CD4-positive, alpha-beta memory T cell (primary cell): ENCODE data around the gene CHRNE. TPM values are rescaled to one million over a fixed set of nuclear protein-coding genes. Genes with fewer than 3 reads are reported as not detected.

Source experiments
- CTCF ChIA-PET: fragments of 350-600 bp; sonication (Branson Sonifier 250); formaldehyde crosslinking; loops from one replicate; lab custom pipeline; 2021; ENCODE audit warnings: inconsistent platforms; ENCODE audit not compliant: partially characterized antibody; lab: Charles Lee
- POLR2A ChIA-PET: fragments of 350-600 bp; sonication (Branson Sonifier 250); formaldehyde crosslinking; loops from one replicate; lab custom pipeline; 2021; ENCODE audit not compliant: partially characterized antibody; lab: Charles Lee
- DNase-seq, 5 donors: peaks; one replicate each; pipeline versions ENCODE4 v3.0.0 to v3.0.0-alpha.2; 2020 to 2022; ENCODE audit warnings: mixed read lengths in 1 of 5
- H3K27ac ChIP-seq: one replicate; pipeline ENCODE4 v1.7.0; 2013; ENCODE audit warnings: low read depth, low read length
- H3K27me3 ChIP-seq: 2 replicates; pipeline ENCODE4 v1.7.0; 2013; ENCODE audit warnings: mild to moderate bottlenecking, low read length, moderate library complexity; ENCODE audit not compliant: insufficient read depth
- H3K36me3 ChIP-seq: 2 replicates; pipeline ENCODE4 v1.7.0; 2013; ENCODE audit warnings: mild to moderate bottlenecking, low read length, moderate library complexity; ENCODE audit not compliant: insufficient read depth
- H3K4me1 ChIP-seq: 2 replicates; pipeline ENCODE4 v1.7.0; 2013; ENCODE audit warnings: mild to moderate bottlenecking, low read length, moderate library complexity; ENCODE audit not compliant: insufficient read depth
- H3K4me3 ChIP-seq, 2 donors: one replicate each; pipeline ENCODE4 v1.7.0; 2013; ENCODE audit warnings: low read length in 2 of 2, mild to moderate bottlenecking in 1 of 2
- H3K9me3 ChIP-seq, 2 donors: one replicate each; pipeline ENCODE4 v1.7.0; 2013; ENCODE audit warnings: low read length in 2 of 2, control low read depth in 1 of 2; ENCODE audit not compliant: control insufficient read depth in 1 of 2
- H3K27ac Mint-ChIP-seq, 7 donors: one replicate each; pipeline ENCODE4 v1.8.0; 2020 to 2021; ENCODE audit warnings: mixed read lengths in 7 of 7, mild to moderate bottlenecking in 6 of 7, inconsistent platforms in 3 of 7, moderate library complexity in 3 of 7
- H3K27me3 Mint-ChIP-seq, 2 donors: one replicate each; pipeline ENCODE4 v1.8.0; 2020 to 2021; ENCODE audit warnings: mixed read lengths in 2 of 2
- H3K36me3 Mint-ChIP-seq, 2 donors: one replicate each; pipeline ENCODE4 v1.8.0; 2020 to 2021; ENCODE audit warnings: mixed read lengths in 2 of 2, inconsistent platforms in 1 of 2, mild to moderate bottlenecking in 1 of 2
- H3K4me1 Mint-ChIP-seq, 4 donors: one replicate each; pipeline ENCODE4 v1.8.0; 2020 to 2021; ENCODE audit warnings: mixed read lengths in 4 of 4, mild to moderate bottlenecking in 1 of 4
- H3K4me3 Mint-ChIP-seq, 8 donors: one replicate each; pipeline ENCODE4 v1.8.0; 2020 to 2021; ENCODE audit warnings: mixed read lengths in 8 of 8, mild to moderate bottlenecking in 7 of 8, moderate library complexity in 6 of 8, inconsistent platforms in 3 of 8
- H3K9me3 Mint-ChIP-seq, 8 donors: one replicate each; pipeline ENCODE4 v1.8.0; 2020 to 2021; ENCODE audit warnings: mixed read lengths in 8 of 8, mild to moderate bottlenecking in 5 of 8, inconsistent platforms in 3 of 8, moderate library complexity in 1 of 8
- intact Hi-C: fragments of 100-400 bp; cut with micrococcal nuclease; formaldehyde crosslinking; loops from one replicate; pipeline ENCODE4 v1.15.1; 2023
- polyA plus RNA-seq, 2 donors: library from polyadenylated mRNA; unstranded; fragments of 300-500 nt; fragmentation: Illumina TruSeq; gene quantifications; one replicate each; pipeline ENCODE4 v1.2.3, GENCODE V29; 2021
- total RNA-seq, 2 experiments: library from RNA; stranded (reverse); gene quantifications; one replicate each; pipeline ENCODE4 v1.2.3, GENCODE V29; 2021

The CHRNE gene
- total and polyA plus RNA-seq, 4 experiments from 2014 or later: 0.08 to 1.3 (median 0.42) TPM

- Mint-ChIP-seq H3K4me3 (peak overlapping the region in 6 of 8 donors; percentile 41 to 96 (median 60)), H3K27me3 (no peaks in the 10 kb centered on the region), H3K4me1 (peaks cover 37 to 63% (median 48%) of the 10 kb centered on the region in 4 donors), H3K36me3 (peaks cover 18 to 32% of the 10 kb centered on the region in 2 donors), H3K27ac (no peak overlapping the region), H3K9me3 (peaks cover 0 to 4% (median 0%) of the 10 kb centered on the region in 8 donors)
- Histone ChIP-seq H3K4me3 (no peak overlapping the region), H3K9me3 (no peaks in the 10 kb centered on the region), H3K27ac (no peak overlapping the region), H3K36me3 (peaks cover 16% of the 10 kb centered on the region), H3K27me3 (no peaks in the 10 kb centered on the region), H3K4me1 (peaks cover 42% of the 10 kb centered on the region)
- no peak for DNase-seq
- CTCF ChIA-PET: no interaction called here
- POLR2A ChIA-PET: interaction anchor here (1.0 to 25.3 kb wide), 3 partner anchors 12 to 59 kb away, joined by 3 to 973 read pairs (median 215); partner anchors contain the start of genes ENO3, INCA1, PFN1 and SPAG7
- intact Hi-C loops: no loop called here
Measured at GRCh38 chr17:4937553-4937952, 34.7 kb upstream of the CHRNE start.

- no peak for DNase-seq
- CTCF ChIA-PET: no interaction called here
- no peaks in the 10 kb centered on the region for H3K27me3 ChIP-seq
- peaks cover 31% of the 10 kb centered on the region for H3K4me1 ChIP-seq
- H3K27ac Mint-ChIP-seq: peak overlapping the region in 3 of 7 donors; percentile 59 to 81 (median 74)
- peaks cover 27 to 55% (median 37%) of the 10 kb centered on the region in 4 donors for H3K4me1 Mint-ChIP-seq
- no peak overlapping the region for H3K4me3 ChIP-seq
- intact Hi-C loops: no loop called here
- H3K9me3 ChIP-seq: no peaks in the 10 kb centered on the region
- POLR2A ChIA-PET: interaction anchor here (1.1 to 25.3 kb wide), 4 partner anchors 9 to 32 kb away, joined by 3 to 973 read pairs (median 110); partner anchors contain the start of genes ENO3, PFN1 and SPAG7
- peaks cover 13% of the 10 kb centered on the region for H3K36me3 ChIP-seq
- H3K4me3 Mint-ChIP-seq: peak overlapping the region in 1 of 8 donors; percentile 1
- peaks cover 8 to 24% of the 10 kb centered on the region in 2 donors for H3K36me3 Mint-ChIP-seq
- peaks cover 0 to 4% (median 0%) of the 10 kb centered on the region in 8 donors for H3K9me3 Mint-ChIP-seq
- H3K27me3 Mint-ChIP-seq: no peaks in the 10 kb centered on the region
- no peak overlapping the region for H3K27ac ChIP-seq
Measured at GRCh38 chr17:4936436-4936835, 33.5 kb upstream of the CHRNE start.

- H3K4me1 ChIP-seq: peaks cover 27% of the 10 kb centered on the region
- Mint-ChIP-seq H3K4me3 (no peak overlapping the region), H3K27ac (no peak overlapping the region), H3K4me1 (peaks cover 24 to 55% (median 33%) of the 10 kb centered on the region in 4 donors), H3K27me3 (no peaks in the 10 kb centered on the region), H3K36me3 (peaks cover 7 to 24% of the 10 kb centered on the region in 2 donors), H3K9me3 (peaks cover 0 to 4% (median 0%) of the 10 kb centered on the region in 8 donors)
- no peak for DNase-seq
- intact Hi-C loops: no loop called here
- H3K27ac ChIP-seq: no peak overlapping the region
- POLR2A ChIA-PET: interaction anchor here (0.6 to 25.3 kb wide), 4 partner anchors 9 to 32 kb away, joined by 3 to 973 read pairs (median 110); partner anchors contain the start of genes ENO3, PFN1 and SPAG7
- H3K9me3 ChIP-seq: no peaks in the 10 kb centered on the region
- no peaks in the 10 kb centered on the region for H3K27me3 ChIP-seq
- CTCF ChIA-PET: no interaction called here
- no peak overlapping the region for H3K4me3 ChIP-seq
- H3K36me3 ChIP-seq: peaks cover 13% of the 10 kb centered on the region
Measured at GRCh38 chr17:4935650-4936049, 32.8 kb upstream of the CHRNE start.

GRCh38 chr17:4934173-4934979 lies 31.5 kb upstream of the CHRNE start:
- intact Hi-C loops: loop anchor here (5.0 kb wide), 1 partner anchor 33 kb away; the partner anchor contains the start of gene SPAG7
- H3K4me3 Mint-ChIP-seq: peak overlapping the region in 5 of 8 donors; percentile 8 to 65 (median 55)
- Histone ChIP-seq H3K27ac (no peak overlapping the region), H3K4me1 (peaks cover 26% of the 10 kb centered on the region), H3K36me3 (peaks cover 13% of the 10 kb centered on the region), H3K27me3 (no peaks in the 10 kb centered on the region), H3K9me3 (no peaks in the 10 kb centered on the region), H3K4me3 (no peak overlapping the region)
- H3K4me1 Mint-ChIP-seq: peaks cover 23 to 50% (median 33%) of the 10 kb centered on the region in 4 donors
- peak in 1 of 5 donors; percentile 23 for DNase-seq
- peak overlapping the region in 5 of 7 donors; percentile 41 to 86 (median 57) for H3K27ac Mint-ChIP-seq
- H3K36me3 Mint-ChIP-seq: peaks cover 9 to 20% of the 10 kb centered on the region in 2 donors
- peaks cover 0 to 2% (median 0%) of the 10 kb centered on the region in 8 donors for H3K9me3 Mint-ChIP-seq
- CTCF ChIA-PET: interaction anchor here (1.2 kb wide), 1 partner anchor 25 kb away, joined by 5 read pairs; no protein-coding TSS in a partner anchor
- H3K27me3 Mint-ChIP-seq: no peaks in the 10 kb centered on the region
- POLR2A ChIA-PET: interaction anchor here (0.7 to 25.3 kb wide), 7 partner anchors 9 to 35 kb away, joined by 3 to 973 read pairs (median 4); partner anchors contain the start of genes C17orf107, PFN1 and SPAG7

GRCh38 chr17:4933646-4934045 lies 30.7 kb upstream of the CHRNE start:
- Histone ChIP-seq H3K4me1 (peaks cover 18% of the 10 kb centered on the region), H3K9me3 (no peaks in the 10 kb centered on the region), H3K36me3 (peaks cover 13% of the 10 kb centered on the region), H3K27ac (no peak overlapping the region), H3K4me3 (no peak overlapping the region), H3K27me3 (no peaks in the 10 kb centered on the region)
- Mint-ChIP-seq H3K9me3 (peaks cover 0 to 2% (median 0%) of the 10 kb centered on the region in 8 donors), H3K27ac (peak overlapping the region in 4 of 7 donors; percentile 31 to 86 (median 53)), H3K4me1 (peaks cover 18 to 42% (median 26%) of the 10 kb centered on the region in 4 donors), H3K4me3 (peak overlapping the region in 2 of 8 donors; percentile 6 to 55), H3K27me3 (no peaks in the 10 kb centered on the region), H3K36me3 (peaks cover 13 to 16% of the 10 kb centered on the region in 2 donors)
- ChIA-PET POLR2A (interaction anchor here (0.8 to 25.3 kb wide), 6 partner anchors 10 to 34 kb away, joined by 3 to 973 read pairs (median 6); partner anchors contain the start of genes C17orf107, PFN1 and SPAG7), CTCF (interaction anchor here (1.2 kb wide), 1 partner anchor 25 kb away, joined by 5 read pairs; no protein-coding TSS in a partner anchor)
- intact Hi-C loops: loop anchor here (5.0 kb wide), 1 partner anchor 34 kb away; the partner anchor contains the start of gene SPAG7
- DNase-seq: no peak

GRCh38 chr17:4932756-4933155 lies 29.9 kb upstream of the CHRNE start:
- ChIA-PET CTCF (interaction anchor here (0.8 to 1.1 kb wide), 2 partner anchors 23 kb away, joined by 3 to 4 read pairs; no protein-coding TSS in a partner anchor), POLR2A (interaction anchor here (1.1 to 1.7 kb wide), 2 partner anchors 16 to 35 kb away, joined by 4 to 5 read pairs; partner anchors contain the start of genes PFN1 and SPAG7)
- Histone ChIP-seq H3K4me1 (peaks cover 10% of the 10 kb centered on the region), H3K4me3 (no peak overlapping the region), H3K27me3 (no peaks in the 10 kb centered on the region), H3K27ac (no peak overlapping the region), H3K9me3 (no peaks in the 10 kb centered on the region), H3K36me3 (peaks cover 8% of the 10 kb centered on the region)
- Mint-ChIP-seq H3K4me1 (peaks cover 12 to 36% (median 20%) of the 10 kb centered on the region in 4 donors), H3K4me3 (no peak overlapping the region), H3K27me3 (no peaks in the 10 kb centered on the region), H3K9me3 (peaks cover 0 to 2% (median 0%) of the 10 kb centered on the region in 8 donors), H3K36me3 (peaks cover 13 to 16% of the 10 kb centered on the region in 2 donors), H3K27ac (peak overlapping the region in 1 of 7 donors; percentile 24)
- intact Hi-C loops: loop anchor here (5.0 kb wide), 1 partner anchor 35 kb away; the partner anchor contains the start of gene SPAG7
- no peak for DNase-seq
